Measurements from ENCODE around the gene RBMX.
A peak's percentile ranks its signal among the peaks of the same experiment; 100 is the strongest.
"Not testable (repeated sequence)": the region's sequence is repeated elsewhere in the genome, so short reads cannot be mapped to it uniquely, and the experiment has no call there.

The RBMX gene

GRCh38 chrX:136880452-136881013, at the start of gene RBMX:
RBMX (minus strand) TSS chrX:136880725; CDS start chrX:136879427, 1,298 bp downstream.
- Mint-ChIP-seq H3K4me1 (peaks cover under 1% of the 10 kb centered on the region), H3K36me3 (ENCODE audit: low read depth) (peaks cover 34% of the 10 kb centered on the region), H3K4me3 (peak within 1 kb of the TSS; percentile 94 to 98 (median 96)), H3K9me3 (peaks cover 10% of the 10 kb centered on the region), H3K27ac (peak within 1 kb of the TSS; percentile 97 to 100 (median 99)), H3K27me3 (ENCODE audit: low read depth) (no peaks in the 10 kb centered on the region)
- TF ChIP-seq, protein P1, sequence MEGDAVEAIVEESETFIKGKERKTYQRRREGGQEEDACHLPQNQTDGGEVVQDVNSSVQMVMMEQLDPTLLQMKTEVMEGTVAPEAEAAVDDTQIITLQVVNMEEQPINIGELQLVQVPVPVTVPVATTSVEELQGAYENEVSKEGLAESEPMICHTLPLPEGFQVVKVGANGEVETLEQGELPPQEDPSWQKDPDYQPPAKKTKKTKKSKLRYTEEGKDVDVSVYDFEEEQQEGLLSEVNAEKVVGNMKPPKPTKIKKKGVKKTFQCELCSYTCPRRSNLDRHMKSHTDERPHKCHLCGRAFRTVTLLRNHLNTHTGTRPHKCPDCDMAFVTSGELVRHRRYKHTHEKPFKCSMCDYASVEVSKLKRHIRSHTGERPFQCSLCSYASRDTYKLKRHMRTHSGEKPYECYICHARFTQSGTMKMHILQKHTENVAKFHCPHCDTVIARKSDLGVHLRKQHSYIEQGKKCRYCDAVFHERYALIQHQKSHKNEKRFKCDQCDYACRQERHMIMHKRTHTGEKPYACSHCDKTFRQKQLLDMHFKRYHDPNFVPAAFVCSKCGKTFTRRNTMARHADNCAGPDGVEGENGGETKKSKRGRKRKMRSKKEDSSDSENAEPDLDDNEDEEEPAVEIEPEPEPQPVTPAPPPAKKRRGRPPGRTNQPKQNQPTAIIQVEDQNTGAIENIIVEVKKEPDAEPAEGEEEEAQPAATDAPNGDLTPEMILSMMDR (IDR thresholded peaks at IDR 0.05; ENCODE audit: unreplicated experiment in 3 of 3): no peak

- H3K36me3 Mint-ChIP-seq (ENCODE audit: low read depth): peaks cover 10% of the 10 kb centered on the region
- H3K27me3 Mint-ChIP-seq (ENCODE audit: low read depth); H3K4me3 Mint-ChIP-seq; H3K4me1 Mint-ChIP-seq; H3K27ac Mint-ChIP-seq: not testable (repeated sequence)
- H3K9me3 Mint-ChIP-seq: peaks cover 12% of the 10 kb centered on the region
Observed at GRCh38 chrX:136921438-136921837, 40.9 kb upstream of the RBMX start.

DNA sequence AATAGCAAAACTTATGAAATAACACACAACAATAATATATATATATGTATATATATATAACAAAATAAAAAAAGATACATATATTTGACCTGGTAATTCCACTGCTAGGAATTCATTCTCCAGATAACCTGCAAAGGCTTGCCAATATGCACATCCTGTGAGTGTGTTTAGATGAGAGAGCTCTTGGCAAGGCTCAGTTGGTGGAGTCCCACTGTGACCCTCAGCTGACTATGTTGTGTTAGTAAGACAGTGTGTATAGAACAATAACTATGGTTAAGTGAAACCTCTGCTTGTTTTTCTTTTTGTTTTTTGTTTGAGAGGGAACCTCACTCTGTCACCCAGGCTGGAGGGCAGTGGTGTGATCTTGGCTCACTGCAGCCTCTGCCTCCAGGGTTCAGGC, 39.5 kb upstream of the RBMX start:
- Mint-ChIP-seq H3K27me3 (ENCODE audit: low read depth) (no peaks in the 10 kb centered on the region), H3K36me3 (ENCODE audit: low read depth) (peaks cover 10% of the 10 kb centered on the region), H3K4me1 (no peaks in the 10 kb centered on the region), H3K9me3 (peaks cover 16% of the 10 kb centered on the region), H3K4me3 (no peak overlapping the region), H3K27ac (no peak overlapping the region)
- TF ChIP-seq, protein P1 (IDR thresholded peaks at IDR 0.05; ENCODE audit: unreplicated experiment in 3 of 3): no peak

- TF ChIP-seq, protein P1 (IDR thresholded peaks at IDR 0.05; ENCODE audit: unreplicated experiment in 3 of 3): no peak
- H3K4me3 Mint-ChIP-seq: no peak overlapping the region
- H3K27me3 Mint-ChIP-seq (ENCODE audit: low read depth): no peaks in the 10 kb centered on the region
- no peaks in the 10 kb centered on the region for H3K4me1 Mint-ChIP-seq
- no peak overlapping the region for H3K27ac Mint-ChIP-seq
- peaks cover 9% of the 10 kb centered on the region for H3K9me3 Mint-ChIP-seq
- H3K36me3 Mint-ChIP-seq (ENCODE audit: low read depth): no peaks in the 10 kb centered on the region
Observed at GRCh38 chrX:136916827-136917226, 36.3 kb upstream of the RBMX start.

GRCh38 chrX:136911661-136912060, 31.1 kb upstream of the RBMX start:
- peaks cover 14% of the 10 kb centered on the region for H3K9me3 Mint-ChIP-seq
- H3K27me3 Mint-ChIP-seq (ENCODE audit: low read depth); H3K36me3 Mint-ChIP-seq (ENCODE audit: low read depth): not testable (repeated sequence)

DNA sequence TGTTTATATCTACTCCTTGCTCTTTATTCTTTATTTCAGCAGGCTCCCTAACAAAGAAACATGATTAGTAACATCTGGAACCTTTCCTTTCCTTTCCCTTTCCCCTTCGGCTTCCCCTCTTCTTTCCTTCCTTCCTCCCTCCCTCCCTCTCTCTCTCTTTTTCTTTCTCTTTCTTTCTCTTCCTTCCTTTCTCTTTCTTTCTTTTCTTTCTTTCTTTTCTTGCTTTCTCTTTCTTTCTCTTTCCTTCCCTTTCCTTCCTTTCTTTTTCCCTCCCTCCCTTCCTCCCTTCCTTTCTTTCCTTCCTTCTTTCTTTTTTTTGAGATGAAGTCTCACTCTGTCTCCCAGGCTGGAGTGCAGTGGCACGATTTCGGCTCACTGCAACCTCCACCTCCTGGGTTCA, 30.7 kb upstream of the RBMX start:
- peak overlapping the region; percentile 37 to 89 (median 48) for H3K4me3 Mint-ChIP-seq
- peaks cover 6% of the 10 kb centered on the region for H3K4me1 Mint-ChIP-seq
- H3K27ac Mint-ChIP-seq: peak overlapping the region; percentile 63 to 97 (median 93)
- H3K36me3 Mint-ChIP-seq (ENCODE audit: low read depth): no peaks in the 10 kb centered on the region
- H3K27me3 Mint-ChIP-seq (ENCODE audit: low read depth): no peaks in the 10 kb centered on the region
- TF ChIP-seq, protein P1 (IDR thresholded peaks at IDR 0.05; ENCODE audit: unreplicated experiment in 3 of 3): no peak
- H3K9me3 Mint-ChIP-seq: peaks cover 13% of the 10 kb centered on the region

More at GRCh38 chrX:136911661-136912060, 31.1 kb upstream of the RBMX start:
- H3K4me1 Mint-ChIP-seq: not testable (repeated sequence)
- Mint-ChIP-seq H3K4me3 (peak overlapping the region in 2 of 3 experiments; percentile 37 to 89), H3K27ac (peak overlapping the region in 1 of 3 experiments; percentile 63)

- peaks cover 6% of the 10 kb centered on the region for H3K4me1 Mint-ChIP-seq
Observed at GRCh38 chrX:136910565-136911035, 30.1 kb upstream of the RBMX start.

More at GRCh38 chrX:136910565-136911035, 30.1 kb upstream of the RBMX start:
- TF ChIP-seq, protein P1 (IDR thresholded peaks at IDR 0.05; ENCODE audit: unreplicated experiment in 3 of 3): no peak
- Mint-ChIP-seq H3K27me3 (ENCODE audit: low read depth) (no peaks in the 10 kb centered on the region), H3K36me3 (ENCODE audit: low read depth) (no peaks in the 10 kb centered on the region), H3K9me3 (peaks cover 9% of the 10 kb centered on the region), H3K4me3 (peak overlapping the region; percentile 89 to 95 (median 91)), H3K27ac (peak overlapping the region; percentile 63 to 97 (median 93))

Data from nephron (organoid).